Ishikawa (cell line): ENCODE data around the gene ARX.

Source experiments
- CEBPB ChIP-seq: IDR thresholded peaks from 2 replicates; pipeline ENCODE4 v1.6.1; 2012
- CREB1 ChIP-seq: IDR thresholded peaks from 2 replicates; pipeline ENCODE4 v1.6.1; 2012; ENCODE audit warnings: low read depth
- EGR1 ChIP-seq: IDR thresholded peaks from 2 replicates; pipeline ENCODE4 v1.6.1; 2012
- EP300 ChIP-seq: IDR thresholded peaks from 2 replicates; pipeline ENCODE4 v1.6.1; 2012; ENCODE audit warnings: borderline replicate concordance
- FOXM1 ChIP-seq: IDR thresholded peaks from 2 replicates; pipeline ENCODE4 v1.6.1; 2012; ENCODE audit warnings: low read depth, borderline replicate concordance
- MAX ChIP-seq: IDR thresholded peaks from 2 replicates; pipeline ENCODE4 v1.6.1; 2012
- NFIC ChIP-seq: IDR thresholded peaks from 2 replicates; pipeline ENCODE4 v1.6.1; 2012
- RAD21 ChIP-seq: IDR thresholded peaks from 2 replicates; pipeline ENCODE4 v1.6.1; 2012; ENCODE audit warnings: low read depth
- REST ChIP-seq: IDR thresholded peaks from 2 replicates; pipeline ENCODE4 v1.6.1; 2012; ENCODE audit warnings: low read depth, mild to moderate bottlenecking
- TAF1 ChIP-seq: IDR thresholded peaks from 2 replicates; pipeline ENCODE4 v1.6.1; 2012; ENCODE audit warnings: low read depth, mild to moderate bottlenecking
- TCF12 ChIP-seq: IDR thresholded peaks from 2 replicates; pipeline ENCODE4 v1.6.1; 2012; ENCODE audit warnings: low read depth
- TEAD4 ChIP-seq: IDR thresholded peaks from 2 replicates; pipeline ENCODE4 v1.6.1; 2012
- USF1 ChIP-seq: IDR thresholded peaks from 2 replicates; pipeline ENCODE4 v1.6.1; 2012
- YY1 ChIP-seq: IDR thresholded peaks from 2 replicates; pipeline ENCODE4 v1.6.1; 2012; ENCODE audit warnings: low read depth
- ZBTB7A ChIP-seq: IDR thresholded peaks from 2 replicates; pipeline ENCODE4 v1.6.1; 2012; ENCODE audit warnings: low read depth

Gene ARX

GRCh38 chrX:25048178-25048577 is 32.4 kb upstream of the ARX start:
- no peak for TF ChIP-seq EGR1
- no peak for TF ChIP-seq TCF12
- no peak for TF ChIP-seq REST
- no peak for TF ChIP-seq RAD21
- TF ChIP-seq USF1, result no peak
- TF ChIP-seq YY1, result no peak
- no peak for TF ChIP-seq EP300
- no peak for TF ChIP-seq NFIC
- no peak for TF ChIP-seq MAX
- no peak for TF ChIP-seq TAF1
- no peak for TF ChIP-seq ZBTB7A
- no peak for TF ChIP-seq FOXM1
- no peak for TF ChIP-seq TEAD4
- no peak for TF ChIP-seq CREB1
- TF ChIP-seq CEBPB, result no peak

- TF ChIP-seq CEBPB (no peak), MAX (no peak)
These were observed 27.4 kb upstream of the ARX start for GRCh38 chrX:25043192-25043591.

GRCh38 chrX:25039036-25039435 is 23.3 kb upstream of the ARX start:
- TF ChIP-seq TEAD4 (no peak), FOXM1 (no peak), RAD21 (no peak), ZBTB7A (no peak), TAF1 (no peak), EP300 (no peak), TCF12 (no peak), CREB1 (no peak), MAX (no peak), NFIC (no peak), REST (no peak), EGR1 (no peak), USF1 (no peak), YY1 (no peak), CEBPB (no peak)

GRCh38 chrX:25034889-25035288 is 19.1 kb upstream of the ARX start:
- TF ChIP-seq YY1, result no peak
- no peak for TF ChIP-seq TCF12
- TF ChIP-seq CREB1, result no peak
- TF ChIP-seq RAD21, result peak; percentile 5; the same call in 1 of the 2 replicates
- no peak for TF ChIP-seq TAF1
- no peak for TF ChIP-seq FOXM1
- no peak for TF ChIP-seq ZBTB7A
- no peak for TF ChIP-seq MAX
- TF ChIP-seq TEAD4, result no peak

GRCh38 chrX:25029288-25029825 is 13.6 kb upstream of the ARX start:
- TF ChIP-seq TAF1, result no peak
- no peak for TF ChIP-seq MAX
- TF ChIP-seq TEAD4, result no peak

GRCh38 chrX:25028726-25029125 is 13.0 kb upstream of the ARX start:
- TF ChIP-seq RAD21 (no peak), FOXM1 (no peak), EGR1 (no peak)
